A673 (cell line): ENCODE data around the gene CCT3. TPM values are rescaled to one million over a fixed set of nuclear protein-coding genes. Genes with fewer than 3 reads are reported as not detected.
"Not testable (repeated sequence)": the region's sequence is repeated elsewhere in the genome, so short reads cannot be mapped to it uniquely, and the experiment has no call there.

ENCODE experiments used
- BruUV-seq: library from RNA; stranded (reverse); fragments of 400-500 nt; replicated peaks from 2 replicates; lab custom pipeline; 2021; lab: Mats Ljungman, UMichigan
- CTCF ChIA-PET: fragments of 300-600 bp; sonication (Branson Sonifier 250); formaldehyde crosslinking; loops from one replicate; lab custom pipeline; 2022; ENCODE audit warnings: antibody characterized with exemption; lab: Charles Lee
- POLR2A ChIA-PET: fragments of 300-600 bp; sonication (Branson Sonifier 250); formaldehyde crosslinking; loops from one replicate; lab custom pipeline; 2022; ENCODE audit warnings: antibody characterized with exemption; ENCODE audit not compliant: low non-redundant PET; lab: Charles Lee
- DNase-seq: peaks from one replicate; pipeline ENCODE4 v3.0.0-alpha.2; 2015; ENCODE audit warnings: low spot score
- H3K27ac ChIP-seq: fragments of 200-600 bp; sonication (generic); 2 replicates; pipeline ENCODE4 v1.5.1; 2016; ENCODE audit warnings: mixed run types, low read depth, mild to moderate bottlenecking, mixed read lengths, antibody characterized with exemption, low read length; ENCODE audit not compliant: poor library complexity, severe bottlenecking
- H3K27me3 ChIP-seq: fragments of 200-600 bp; sonication (generic); replicated peaks from 2 replicates; pipeline ENCODE4 v1.6.1; 2017; ENCODE audit warnings: mixed run types, low read depth, mild to moderate bottlenecking, mixed read lengths, antibody characterized with exemption, low read length; ENCODE audit not compliant: insufficient read depth, poor library complexity
- H3K36me3 ChIP-seq: fragments of 200-600 bp; sonication (generic); 2 replicates; pipeline ENCODE4 v1.6.1; 2016; ENCODE audit warnings: mixed run types, mild to moderate bottlenecking, mixed read lengths, antibody characterized with exemption, low read length; ENCODE audit not compliant: insufficient read depth, poor library complexity, severe bottlenecking
- H3K4me1 ChIP-seq: fragments of 200-600 bp; sonication (generic); 2 replicates; pipeline ENCODE4 v1.6.1; 2017; ENCODE audit warnings: mixed run types, mild to moderate bottlenecking, mixed read lengths, antibody characterized with exemption, low read length; ENCODE audit not compliant: insufficient read depth, poor library complexity, severe bottlenecking
- H3K4me3 ChIP-seq: fragments of 200-600 bp; sonication (generic); 2 replicates; pipeline ENCODE4 v1.5.1; 2016; ENCODE audit warnings: low read depth, mixed run types, mild to moderate bottlenecking, mixed read lengths, low read length; ENCODE audit not compliant: poor library complexity, severe bottlenecking
- H3K9me3 ChIP-seq: fragments of 200-600 bp; sonication (generic); 2 replicates; pipeline ENCODE4 v1.6.1; 2016; ENCODE audit warnings: mixed run types, low read depth, mild to moderate bottlenecking, mixed read lengths, antibody characterized with exemption, low read length; ENCODE audit not compliant: poor library complexity, severe bottlenecking
- CTCF ChIP-seq: fragments of 300-800, 200-600 bp; sonication (generic); conservative IDR thresholded peaks from 2 replicates; pipeline ENCODE4 v1.5.1; 2017; ENCODE audit warnings: low read depth, mild to moderate bottlenecking, antibody characterized with exemption, low read length, moderate library complexity, mixed read lengths
- EZH2 ChIP-seq: fragments of 200-600 bp; sonication (generic); IDR thresholded peaks from 2 replicates; pipeline ENCODE4 v1.6.1; 2017; ENCODE audit warnings: borderline replicate concordance, low read depth, mild to moderate bottlenecking, mixed read lengths, antibody characterized with exemption, low read length; ENCODE audit not compliant: poor library complexity, severe bottlenecking
- intact Hi-C: fragments of 100-400 bp; cut with micrococcal nuclease; formaldehyde crosslinking; loops from one replicate; pipeline ENCODE4 v1.10.0; 2022; ENCODE audit not compliant: unreplicated experiment
- total RNA-seq: library from RNA; stranded (reverse); gene quantifications from 2 replicates; pipeline ENCODE4 v1.2.3, GENCODE V29; 2021

Gene CCT3
- total RNA-seq, 1 experiment from 2014 or later: 678 TPM

GRCh38 chr1:156357977-156358376 lies 19.9 kb upstream of the CCT3 start:
- ChIA-PET POLR2A (interaction anchor here (0.7 kb wide), 1 partner anchor 82 kb away, joined by 3 read pairs; no protein-coding TSS in a partner anchor), CTCF (interaction anchor here (1.1 kb wide), 1 partner anchor 13 kb away, joined by 3 read pairs; no protein-coding TSS in a partner anchor)
- no peaks in the 10 kb centered on the region for H3K27me3 ChIP-seq
- no peaks in the 10 kb centered on the region for H3K9me3 ChIP-seq
- no TSS peak for BruUV-seq
- DNase-seq: no peak
- peaks cover 4% of the 10 kb centered on the region for H3K4me1 ChIP-seq
- H3K36me3 ChIP-seq: no peaks in the 10 kb centered on the region
- no peak overlapping the region for H3K27ac ChIP-seq
- intact Hi-C loops: no loop called here
- H3K4me3 ChIP-seq: no peak overlapping the region
- no peak for TF ChIP-seq CTCF
- TF ChIP-seq EZH2: no peak

DNA sequence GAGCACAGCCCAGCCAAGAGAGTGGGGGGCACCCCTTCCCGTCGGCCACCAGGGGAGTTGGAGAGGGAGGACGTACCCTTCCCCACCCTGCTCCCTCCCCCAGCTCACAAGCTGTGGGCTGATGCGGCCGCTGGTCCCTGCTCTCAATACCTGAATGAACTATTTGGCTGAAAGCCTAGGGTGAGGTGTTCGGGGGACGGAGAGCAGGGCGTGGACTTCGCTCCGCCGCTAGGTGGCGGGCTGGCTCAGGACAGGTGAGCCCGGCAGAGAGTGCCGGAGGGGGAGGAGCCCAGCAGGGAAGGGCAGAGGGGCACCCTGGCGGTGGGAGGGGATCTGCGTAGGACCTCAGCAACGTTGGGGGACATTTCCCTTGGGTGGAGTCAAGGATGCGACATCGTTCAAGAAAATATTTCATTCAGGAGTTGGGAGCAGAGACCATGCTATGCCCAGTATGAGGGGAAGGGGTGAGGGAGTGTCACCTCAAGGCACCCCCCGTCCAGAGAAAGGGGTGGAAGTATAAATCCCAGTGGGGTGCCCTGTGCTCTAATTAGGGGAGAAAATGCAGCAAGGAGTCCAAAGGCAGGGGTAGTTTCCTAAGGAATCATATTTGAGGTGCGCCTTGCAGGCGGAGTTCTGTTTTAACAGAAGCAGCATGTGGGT lies 18.9 kb upstream of the CCT3 start:
- intact Hi-C loops: no loop called here
- Histone ChIP-seq H3K9me3 (no peaks in the 10 kb centered on the region), H3K36me3 (no peaks in the 10 kb centered on the region), H3K4me3 (no peak overlapping the region), H3K27ac (no peak overlapping the region), H3K4me1 (peaks cover 4% of the 10 kb centered on the region), H3K27me3 (no peaks in the 10 kb centered on the region)
- CTCF ChIA-PET: no interaction called here
- POLR2A ChIA-PET: no interaction called here
- peak; percentile 51 for DNase-seq
- BruUV-seq: no TSS peak
- no peak for TF ChIP-seq EZH2
- peak; percentile 97 for TF ChIP-seq CTCF

DNA sequence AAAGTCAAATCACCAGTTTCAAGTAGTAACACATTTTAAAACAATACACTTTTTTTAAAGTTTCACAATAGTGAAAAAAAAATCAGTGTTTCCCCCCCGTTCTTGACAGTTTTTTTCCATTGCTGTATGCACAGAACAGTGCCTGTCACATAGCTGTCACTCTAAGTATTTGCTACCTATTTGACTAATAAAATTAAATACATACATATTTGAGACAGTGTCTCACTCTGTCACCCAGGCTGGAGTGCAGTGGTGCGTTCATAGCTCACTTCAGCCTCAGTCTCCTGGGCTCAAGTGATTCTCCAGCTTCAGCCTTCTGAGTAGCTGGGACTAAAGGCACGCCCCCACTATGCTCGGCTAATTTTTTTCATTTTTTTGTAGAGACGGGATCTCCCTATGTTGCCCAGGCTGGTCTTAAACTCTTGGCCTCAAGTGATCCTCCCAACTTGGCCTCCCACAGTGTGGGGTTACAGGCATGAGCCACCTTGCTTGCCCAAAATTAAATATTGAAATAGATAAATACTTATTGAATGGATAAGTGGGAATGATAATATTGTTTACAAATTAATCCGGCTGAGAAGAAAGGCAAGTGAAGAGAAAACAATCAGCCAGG lies 18.3 kb upstream of the CCT3 start:
- Histone ChIP-seq H3K36me3 (no peaks in the 10 kb centered on the region), H3K4me1 (peaks cover 4% of the 10 kb centered on the region), H3K4me3 (no peak overlapping the region), H3K27me3 (no peaks in the 10 kb centered on the region), H3K27ac (no peak overlapping the region), H3K9me3 (no peaks in the 10 kb centered on the region)
- no peak for TF ChIP-seq EZH2
- no peak for TF ChIP-seq CTCF
- no TSS peak for BruUV-seq
- ChIA-PET POLR2A (interaction anchor here (0.5 kb wide), 1 partner anchor 145 kb away, joined by 3 read pairs; no protein-coding TSS in a partner anchor), CTCF (no interaction called here)
- DNase-seq: no peak
- intact Hi-C loops: no loop called here

- H3K9me3 ChIP-seq, H3K4me1 ChIP-seq, POLR2A ChIA-PET, H3K36me3 ChIP-seq, H3K4me3 ChIP-seq, H3K27me3 ChIP-seq, DNase-seq, intact Hi-C loops, BruUV-seq, H3K27ac ChIP-seq: not testable (repeated sequence)
- CTCF ChIA-PET: interaction anchor here (1.3 kb wide), 1 partner anchor 33 kb away, joined by 3 read pairs; no protein-coding TSS in a partner anchor
Measured at GRCh38 chr1:156352481-156352880, 14.4 kb upstream of the CCT3 start.
